Measurements from ENCODE around the gene MAB21L3. TPM values are rescaled to one million over a fixed set of nuclear protein-coding genes. Genes with fewer than 3 reads are reported as not detected.

Gene MAB21L3
- total RNA-seq, 1 experiment from 2014 or later, result 4.8 TPM

DNA sequence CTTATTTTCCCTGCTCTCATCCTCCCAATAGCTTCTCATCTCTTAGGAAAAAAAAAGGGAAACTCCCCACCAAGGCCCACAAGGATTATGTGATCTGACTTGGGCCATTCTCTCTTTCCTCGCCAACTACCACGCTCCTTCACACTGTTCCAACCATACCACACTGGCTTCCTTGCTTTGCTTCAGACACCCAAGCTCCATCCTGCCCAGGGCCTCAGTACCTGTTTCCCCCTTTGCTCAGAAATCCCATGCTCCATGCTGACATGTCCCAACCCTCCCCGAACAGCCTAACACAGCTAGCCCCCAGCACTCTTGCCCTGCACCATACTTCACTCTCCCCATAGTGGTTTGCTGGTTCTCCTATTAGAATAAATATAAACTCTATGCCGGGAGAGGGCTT lies 39.2 kb downstream of the MAB21L3 start:
- no peak for TF ChIP-seq EZH2 (IDR thresholded peaks at IDR 0.05; ENCODE audit: borderline replicate concordance, low read depth, low read length, poor library complexity, severe bottlenecking)
- TF ChIP-seq, protein P1, sequence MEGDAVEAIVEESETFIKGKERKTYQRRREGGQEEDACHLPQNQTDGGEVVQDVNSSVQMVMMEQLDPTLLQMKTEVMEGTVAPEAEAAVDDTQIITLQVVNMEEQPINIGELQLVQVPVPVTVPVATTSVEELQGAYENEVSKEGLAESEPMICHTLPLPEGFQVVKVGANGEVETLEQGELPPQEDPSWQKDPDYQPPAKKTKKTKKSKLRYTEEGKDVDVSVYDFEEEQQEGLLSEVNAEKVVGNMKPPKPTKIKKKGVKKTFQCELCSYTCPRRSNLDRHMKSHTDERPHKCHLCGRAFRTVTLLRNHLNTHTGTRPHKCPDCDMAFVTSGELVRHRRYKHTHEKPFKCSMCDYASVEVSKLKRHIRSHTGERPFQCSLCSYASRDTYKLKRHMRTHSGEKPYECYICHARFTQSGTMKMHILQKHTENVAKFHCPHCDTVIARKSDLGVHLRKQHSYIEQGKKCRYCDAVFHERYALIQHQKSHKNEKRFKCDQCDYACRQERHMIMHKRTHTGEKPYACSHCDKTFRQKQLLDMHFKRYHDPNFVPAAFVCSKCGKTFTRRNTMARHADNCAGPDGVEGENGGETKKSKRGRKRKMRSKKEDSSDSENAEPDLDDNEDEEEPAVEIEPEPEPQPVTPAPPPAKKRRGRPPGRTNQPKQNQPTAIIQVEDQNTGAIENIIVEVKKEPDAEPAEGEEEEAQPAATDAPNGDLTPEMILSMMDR (conservative IDR thresholded peaks at IDR 0.05; ENCODE audit: low read depth, low read length), result no peak
- Histone ChIP-seq H3K36me3 (ENCODE audit: insufficient read depth, low read length, poor library complexity, severe bottlenecking) (no peaks in the 10 kb centered on the region), H3K4me3 (ENCODE audit: low read depth, low read length, poor library complexity, severe bottlenecking) (no peak overlapping the region), H3K27ac (ENCODE audit: low read depth, low read length, poor library complexity, severe bottlenecking) (no peak overlapping the region), H3K9me3 (ENCODE audit: low read depth, low read length, poor library complexity, severe bottlenecking) (no peaks in the 10 kb centered on the region), H3K4me1 (ENCODE audit: insufficient read depth, low read length, poor library complexity, severe bottlenecking) (peaks cover 20% of the 10 kb centered on the region), H3K27me3 (replicated peaks; ENCODE audit: insufficient read depth, low read depth, low read length, poor library complexity) (no peaks in the 10 kb centered on the region)
- POLR2A ChIA-PET (ENCODE audit: low non-redundant PET), result no interaction called here
- BruUV-seq (replicated peaks), result no TSS peak
- DNase-seq (ENCODE audit: low spot score), result no peak
- intact Hi-C loops (cut with micrococcal nuclease; ENCODE audit: unreplicated experiment), result loop anchor here (5.0 kb wide), 1 partner anchor 227 kb away; no protein-coding TSS in a partner anchor
- CTCF ChIA-PET, result interaction anchor here (0.7 to 2.0 kb wide), 3 partner anchors 11 to 335 kb away, joined by 7 to 19 read pairs (median 11); no protein-coding TSS in a partner anchor

DNA sequence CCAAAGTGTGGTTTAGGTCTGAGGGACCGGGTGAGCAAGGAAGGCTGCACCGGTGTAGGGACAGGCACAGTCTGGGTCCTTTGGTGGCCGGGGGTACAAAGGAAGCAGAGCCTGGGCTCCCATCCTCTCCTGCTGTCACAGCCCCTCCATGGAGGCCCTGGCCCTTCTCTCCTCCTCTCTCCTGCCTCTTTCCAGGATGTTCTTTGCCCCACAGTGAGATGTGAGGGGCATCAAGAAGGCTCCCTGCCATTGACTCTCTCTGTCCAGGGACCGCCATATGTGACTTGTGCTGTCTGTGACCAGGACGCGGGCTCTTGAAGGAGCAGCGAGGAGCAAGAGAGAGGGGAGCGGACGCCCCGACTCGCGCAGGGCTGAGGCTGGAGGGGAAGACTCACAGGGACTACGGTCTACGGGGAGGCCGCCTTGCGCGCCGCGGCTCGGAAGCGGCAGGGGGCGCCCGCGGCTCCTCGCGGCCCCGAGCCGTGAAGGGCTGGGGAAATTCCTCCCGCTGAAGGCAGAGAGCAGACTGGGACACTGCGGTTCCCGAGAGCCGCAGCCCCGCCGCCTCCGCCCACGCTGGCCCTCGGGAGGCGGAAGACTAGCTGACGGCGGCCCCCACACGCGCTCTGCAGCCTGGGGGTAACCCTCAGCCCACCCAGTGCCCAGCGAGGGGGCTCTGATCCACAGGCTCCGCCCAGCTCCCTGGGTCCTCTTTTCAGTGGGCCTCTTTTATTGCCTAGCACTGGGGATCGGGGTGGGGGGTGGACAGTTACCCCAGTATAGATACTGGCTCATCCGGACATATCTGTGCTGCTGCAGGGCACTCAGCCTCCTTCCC lies 40.8 kb downstream of the MAB21L3 start:
- Histone ChIP-seq H3K27ac (ENCODE audit: low read depth, low read length, poor library complexity, severe bottlenecking) (peak overlapping the region; percentile 86), H3K36me3 (ENCODE audit: insufficient read depth, low read length, poor library complexity, severe bottlenecking) (no peaks in the 10 kb centered on the region), H3K4me1 (ENCODE audit: insufficient read depth, low read length, poor library complexity, severe bottlenecking) (peaks cover 20% of the 10 kb centered on the region), H3K27me3 (replicated peaks; ENCODE audit: insufficient read depth, low read depth, low read length, poor library complexity) (no peaks in the 10 kb centered on the region), H3K9me3 (ENCODE audit: low read depth, low read length, poor library complexity, severe bottlenecking) (no peaks in the 10 kb centered on the region), H3K4me3 (ENCODE audit: low read depth, low read length, poor library complexity, severe bottlenecking) (peak overlapping the region; percentile 40)
- TF ChIP-seq, protein P1 (conservative IDR thresholded peaks at IDR 0.05; ENCODE audit: low read depth, low read length), result peak; percentile 91
- no peak for TF ChIP-seq EZH2 (IDR thresholded peaks at IDR 0.05; ENCODE audit: borderline replicate concordance, low read depth, low read length, poor library complexity, severe bottlenecking)
- peak; percentile 93 for DNase-seq (ENCODE audit: low spot score)
- CTCF ChIA-PET, result interaction anchor here (0.6 to 1.3 kb wide), 5 partner anchors 13 to 347 kb away, joined by 4 to 21 read pairs (median 5); no protein-coding TSS in a partner anchor
- BruUV-seq (replicated peaks), result no TSS peak
- POLR2A ChIA-PET (ENCODE audit: low non-redundant PET), result no interaction called here
- intact Hi-C loops (cut with micrococcal nuclease; ENCODE audit: unreplicated experiment), result loop anchor here (2.0 to 5.0 kb wide), 2 partner anchors 205 to 225 kb away; no protein-coding TSS in a partner anchor

DNA sequence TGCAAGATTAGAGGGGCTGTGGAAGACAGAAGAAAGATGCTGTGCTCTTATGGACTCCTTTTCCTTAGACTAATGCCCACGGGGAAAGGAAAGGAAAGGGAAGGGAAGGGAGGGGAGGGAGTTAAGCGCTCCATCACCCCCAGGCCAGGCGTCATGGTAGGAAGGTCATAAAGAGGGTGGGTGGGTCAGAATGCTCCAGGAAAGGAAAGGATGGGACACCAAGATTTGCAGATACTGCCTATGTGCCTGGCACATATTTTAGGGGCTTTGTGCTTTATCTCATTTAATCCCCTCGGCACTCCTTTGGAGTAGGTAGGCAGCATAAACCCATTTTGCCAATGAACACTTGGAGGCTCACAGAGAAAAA lies 41.4 kb downstream of the MAB21L3 start:
- BruUV-seq (replicated peaks), result no TSS peak
- TF ChIP-seq, protein P1 (conservative IDR thresholded peaks at IDR 0.05; ENCODE audit: low read depth, low read length), result no peak
- no peak for TF ChIP-seq EZH2 (IDR thresholded peaks at IDR 0.05; ENCODE audit: borderline replicate concordance, low read depth, low read length, poor library complexity, severe bottlenecking)
- no peaks in the 10 kb centered on the region for H3K9me3 ChIP-seq (ENCODE audit: low read depth, low read length, poor library complexity, severe bottlenecking)
- H3K36me3 ChIP-seq (ENCODE audit: insufficient read depth, low read length, poor library complexity, severe bottlenecking), result no peaks in the 10 kb centered on the region
- peak overlapping the region; percentile 86 for H3K27ac ChIP-seq (ENCODE audit: low read depth, low read length, poor library complexity, severe bottlenecking)
- no peak for DNase-seq (ENCODE audit: low spot score)
- H3K27me3 ChIP-seq (replicated peaks; ENCODE audit: insufficient read depth, low read depth, low read length, poor library complexity), result no peaks in the 10 kb centered on the region
- H3K4me1 ChIP-seq (ENCODE audit: insufficient read depth, low read length, poor library complexity, severe bottlenecking), result peaks cover 20% of the 10 kb centered on the region
- intact Hi-C loops (cut with micrococcal nuclease; ENCODE audit: unreplicated experiment), result loop anchor here (2.0 to 5.0 kb wide), 2 partner anchors 204 to 225 kb away; no protein-coding TSS in a partner anchor
- ChIA-PET POLR2A (ENCODE audit: low non-redundant PET) (no interaction called here), CTCF (interaction anchor here (0.7 to 0.9 kb wide), 3 partner anchors 13 to 346 kb away, joined by 4 to 21 read pairs (median 4); no protein-coding TSS in a partner anchor)
- H3K4me3 ChIP-seq (ENCODE audit: low read depth, low read length, poor library complexity, severe bottlenecking), result peak overlapping the region; percentile 40

All from A673 (cell line).